AG04449 (cell line): ENCODE data around the gene AMY2B.
"Not testable (repeated sequence)": the region's sequence is repeated elsewhere in the genome, so short reads cannot be mapped to it uniquely, and the experiment has no call there.

Experiments
- CTCF ChIA-PET: fragments of 350-600 bp; formaldehyde crosslinking; extraction: SDS; loops from one replicate; lab custom pipeline; 2021; ENCODE audit warnings: antibody characterized with exemption; lab: Yijun Ruan, JAX
- POLR2A ChIA-PET: fragments of 400-600, 350-600 bp; formaldehyde crosslinking; extraction: SDS; loops from one replicate; lab custom pipeline; 2020; ENCODE audit warnings: antibody characterized with exemption, inconsistent platforms; lab: Yijun Ruan, JAX
- DNase-seq: peaks from one replicate; pipeline ENCODE4 v3.0.0-alpha.2; 2010; ENCODE audit warnings: low read depth, low spot score
- H3K4me3 ChIP-seq: 2 replicates; pipeline ENCODE4 v1.5.1; 2011; ENCODE audit warnings: low read depth, mild to moderate bottlenecking, control low read depth, low read length
- CTCF ChIP-seq: IDR thresholded peaks from one replicate; pipeline ENCODE4 v1.5.1; 2011; ENCODE audit warnings: mild to moderate bottlenecking, moderate library complexity, low read length, control low read depth, inconsistent platforms; ENCODE audit not compliant: insufficient read depth; ENCODE audit errors: missing control alignments

Gene AMY2B

DNA sequence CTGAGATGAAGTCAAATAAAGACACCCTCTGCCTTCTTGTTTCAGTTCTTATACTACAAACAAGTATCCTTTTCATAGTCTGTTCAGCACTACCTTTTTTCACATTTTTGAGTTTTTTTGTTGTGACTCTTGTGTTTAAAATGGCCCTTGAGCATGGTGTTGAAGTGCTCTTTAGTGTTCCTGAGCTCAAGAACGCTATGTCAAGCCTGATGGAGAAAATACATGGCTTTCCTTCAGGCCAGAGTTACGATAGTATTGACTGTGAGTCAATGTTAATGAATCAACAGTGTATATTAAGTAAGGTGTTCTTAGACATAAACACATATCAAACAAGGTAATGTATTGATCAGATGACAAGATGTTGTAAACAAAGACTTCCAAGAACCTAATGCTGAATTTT is 33.2 kb upstream of the AMY2B start:
- no peak for TF ChIP-seq CTCF
- CTCF ChIA-PET, result no interaction called here
- no peak overlapping the region for H3K4me3 ChIP-seq
- DNase-seq, result no peak
- POLR2A ChIA-PET, result no interaction called here

DNA sequence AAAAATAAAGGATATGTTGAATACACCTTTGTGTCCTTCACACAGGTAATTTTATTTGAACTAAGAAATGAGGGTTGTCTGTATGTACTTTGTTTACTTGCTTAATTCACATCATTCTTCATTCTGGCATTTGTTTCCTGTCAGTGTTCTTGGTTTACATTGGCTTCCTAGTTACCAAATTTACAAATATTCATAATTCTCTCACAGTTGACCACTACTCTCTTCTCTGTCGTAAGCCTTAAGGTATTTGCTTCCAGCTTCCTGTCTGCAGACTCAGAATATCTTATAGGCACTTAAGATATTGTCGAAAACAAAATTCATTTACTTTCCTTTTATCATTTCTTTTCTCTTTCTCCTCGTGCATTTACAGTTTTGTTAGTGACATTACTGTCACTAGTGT is 30.0 kb upstream of the AMY2B start:
- DNase-seq, result no peak
- TF ChIP-seq CTCF, result no peak
- ChIA-PET CTCF (no interaction called here), POLR2A (no interaction called here)
- no peak overlapping the region for H3K4me3 ChIP-seq

DNA sequence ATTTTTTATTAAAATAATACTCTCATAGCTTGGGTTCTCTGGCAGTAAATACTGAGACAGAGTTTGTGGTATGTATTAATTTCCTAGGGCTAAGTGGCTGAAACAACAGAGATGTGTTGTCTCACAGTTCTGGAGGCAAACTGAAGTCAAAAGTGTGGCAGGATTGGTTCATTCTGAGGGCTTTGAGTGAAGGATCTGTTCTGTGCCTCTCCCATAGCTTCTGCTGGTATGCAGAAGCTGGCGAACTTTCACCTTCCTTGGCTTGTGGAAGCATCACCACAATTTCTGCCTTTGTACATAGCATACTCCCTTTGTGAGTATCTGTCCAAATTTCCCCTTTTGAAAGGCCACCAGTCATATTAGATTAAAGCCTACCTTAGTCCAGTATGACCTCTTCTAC is 24.9 kb upstream of the AMY2B start:
- CTCF ChIA-PET, result no interaction called here
- POLR2A ChIA-PET, result no interaction called here
- H3K4me3 ChIP-seq, result no peak overlapping the region
- no peak for TF ChIP-seq CTCF
- no peak for DNase-seq

GRCh38 chr1:103547840-103548239 is 23.5 kb upstream of the AMY2B start:
- no peak for TF ChIP-seq CTCF
- CTCF ChIA-PET, result no interaction called here
- no peak for DNase-seq
- H3K4me3 ChIP-seq, result no peak overlapping the region
- POLR2A ChIA-PET, result no interaction called here

GRCh38 chr1:103560427-103560826 is 11.0 kb upstream of the AMY2B start:
- ChIA-PET CTCF (no interaction called here), POLR2A (no interaction called here)
- no peak for DNase-seq
- TF ChIP-seq CTCF, result no peak
- H3K4me3 ChIP-seq, result no peak overlapping the region

DNA sequence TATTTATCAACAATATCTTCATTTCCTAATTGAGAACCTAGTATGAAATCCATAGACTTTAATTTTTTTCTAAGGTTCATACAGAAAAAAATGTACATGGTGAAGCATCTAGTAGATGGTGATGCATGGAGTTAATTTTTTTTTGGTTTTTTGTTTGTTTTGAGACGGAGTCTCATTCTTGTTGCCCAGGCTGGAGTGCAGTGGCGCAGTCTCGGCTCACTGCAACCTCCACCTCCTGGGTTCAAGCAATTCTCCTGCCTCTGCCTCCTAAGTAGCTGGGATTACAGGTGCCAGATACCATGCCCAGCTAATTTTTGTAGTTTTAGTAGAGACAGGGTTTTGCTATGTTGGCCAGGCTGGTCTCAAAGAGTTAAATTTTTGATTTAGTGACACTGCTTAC is 10.3 kb upstream of the AMY2B start:
- DNase-seq, CTCF ChIA-PET, H3K4me3 ChIP-seq, POLR2A ChIA-PET: not testable (repeated sequence)

- H3K4me3 ChIP-seq, result no peak overlapping the region
- POLR2A ChIA-PET, result no interaction called here
- no peak for TF ChIP-seq CTCF
- no peak for DNase-seq
- CTCF ChIA-PET, result no interaction called here
These were observed 9.6 kb upstream of the AMY2B start for GRCh38 chr1:103561643-103562395.
